Ammon's horn (tissue), 1 donor: ENCODE data around the gene DNPH1.
A peak's percentile ranks its signal among the peaks of the same experiment; 100 is the strongest.

Source experiments
- DNase-seq: peaks from one replicate; pipeline ENCODE4 v3.0.0-alpha.2; 2016; ENCODE audit warnings: low spot score

Gene DNPH1

GRCh38 chr6:43263314-43264178 lies 34.3 kb upstream of the DNPH1 start:
- peak; percentile 74 for DNase-seq

DNA sequence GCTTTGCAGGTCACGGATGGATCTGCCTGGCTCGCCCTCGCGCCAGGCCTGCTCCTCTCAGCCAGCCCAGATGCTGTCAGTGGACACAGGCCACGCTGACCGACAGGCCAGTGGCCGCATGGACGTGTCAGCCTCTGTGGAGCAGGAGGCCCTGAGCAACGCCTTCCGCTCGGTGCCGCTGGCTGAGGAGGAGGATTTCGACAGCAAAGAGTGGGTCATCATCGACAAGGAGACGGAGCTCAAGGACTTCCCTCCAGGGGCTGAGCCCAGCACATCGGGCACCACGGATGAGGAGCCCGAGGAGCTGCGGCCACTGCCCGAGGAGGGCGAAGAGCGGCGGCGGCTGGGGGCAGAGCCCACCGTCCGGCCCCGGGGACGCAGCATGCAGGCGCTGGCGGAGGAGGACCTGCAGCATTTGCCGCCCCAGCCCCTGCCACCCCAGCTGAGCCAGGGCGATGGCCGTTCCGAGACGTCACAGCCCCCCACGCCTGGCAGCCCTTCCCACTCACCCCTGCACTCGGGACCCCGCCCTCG lies 33.6 kb upstream of the DNPH1 start:
- DNase-seq = no peak

GRCh38 chr6:43262000-43262779 lies 32.9 kb upstream of the DNPH1 start:
- no peak for DNase-seq

DNA sequence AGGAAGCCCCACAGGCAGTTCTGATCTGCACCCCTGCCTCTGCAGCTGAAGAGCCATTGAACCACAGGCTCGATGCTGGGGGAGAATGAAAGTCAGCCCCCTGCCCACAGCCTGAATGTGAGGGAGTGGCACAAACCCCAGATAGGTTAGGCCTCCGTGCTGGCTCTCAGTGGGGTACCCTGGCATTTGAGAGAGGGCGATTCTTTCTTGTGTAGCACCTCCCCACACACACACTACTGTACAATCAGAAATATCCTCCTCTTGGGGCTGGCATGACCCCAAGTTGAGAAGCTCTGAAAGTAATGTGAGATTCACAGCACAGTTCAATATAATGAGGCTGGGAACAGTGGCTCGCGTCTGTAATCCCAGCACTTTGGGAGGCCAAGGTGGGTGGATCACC lies 31.9 kb upstream of the DNPH1 start:
- DNase-seq = no peak

DNA sequence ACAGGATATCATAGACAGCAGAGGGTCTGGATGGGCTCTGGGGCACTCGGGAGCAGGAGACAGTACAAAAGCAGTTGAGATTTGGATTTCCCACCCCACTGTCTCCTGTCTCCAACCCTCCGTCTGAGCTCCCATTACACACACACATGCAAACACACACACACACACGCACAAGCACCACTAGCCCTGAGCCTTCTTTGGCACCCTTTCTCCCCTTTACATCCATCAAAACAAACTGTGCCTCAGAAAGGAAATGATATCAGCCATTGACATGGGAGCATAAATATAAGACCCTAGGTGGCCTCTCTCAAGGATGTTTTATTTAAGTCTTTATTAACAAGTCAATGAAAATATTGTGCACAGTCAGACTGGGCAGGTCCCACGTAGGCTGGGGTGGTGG lies 31.5 kb upstream of the DNPH1 start:
- no peak for DNase-seq

DNA sequence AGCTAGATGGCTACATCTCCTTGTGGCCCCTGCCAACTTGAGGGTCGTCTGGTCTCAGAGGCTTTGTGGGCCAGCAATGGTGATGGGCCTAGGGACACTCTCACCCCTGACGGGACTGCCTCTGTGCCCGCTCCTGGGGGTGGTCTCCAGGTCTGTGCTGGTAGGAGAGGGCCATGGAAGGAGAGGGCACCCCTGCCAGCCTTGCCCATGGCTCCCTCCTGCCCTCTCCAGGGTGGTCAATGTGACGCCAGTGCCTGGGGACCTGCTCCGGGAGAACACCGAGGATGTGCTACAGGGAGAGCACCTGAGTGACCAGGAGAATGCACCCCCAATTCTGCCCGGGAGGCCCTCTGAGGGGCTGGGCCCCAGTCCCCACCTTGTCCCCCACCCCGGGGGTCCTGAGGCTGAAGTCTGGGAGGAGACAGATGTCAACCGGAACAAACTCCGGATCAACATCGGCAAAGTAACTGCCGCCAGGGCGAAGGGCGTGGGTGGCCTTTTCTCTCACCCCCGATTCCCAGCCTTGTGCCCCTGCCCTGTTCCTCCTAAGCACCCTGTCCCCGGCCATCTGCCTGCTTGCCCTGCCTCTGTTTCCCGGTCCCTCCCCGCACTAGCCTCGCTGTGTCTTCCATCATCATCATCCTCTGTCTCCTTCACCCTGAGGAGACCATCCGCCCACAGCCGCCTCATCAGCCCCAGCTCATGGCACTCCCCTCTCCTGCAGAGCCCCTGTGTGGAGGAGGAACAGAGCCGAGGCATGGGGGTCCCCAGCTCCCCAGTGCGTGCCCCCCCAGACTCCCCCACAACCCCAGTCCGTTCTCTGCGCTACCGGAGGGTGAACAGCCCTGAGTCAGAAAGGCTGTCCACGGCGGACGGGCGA lies 29.8 kb upstream of the DNPH1 start:
- no peak for DNase-seq

- no peak for DNase-seq
Observed at GRCh38 chr6:43258180-43258579, 28.9 kb upstream of the DNPH1 start.

GRCh38 chr6:43257367-43258145 lies 28.3 kb upstream of the DNPH1 start:
- no peak for DNase-seq

GRCh38 chr6:43256670-43257366 lies 27.5 kb upstream of the DNPH1 start:
- no peak for DNase-seq

- no peak for DNase-seq
Observed at GRCh38 chr6:43255408-43256054, 26.2 kb upstream of the DNPH1 start.

- no peak for DNase-seq
Observed at GRCh38 chr6:43254846-43255245, 25.6 kb upstream of the DNPH1 start.

- DNase-seq = no peak
Observed at GRCh38 chr6:43254138-43254817, 25.0 kb upstream of the DNPH1 start.

- no peak for DNase-seq
Observed at GRCh38 chr6:43253401-43253800, 24.1 kb upstream of the DNPH1 start.

DNA sequence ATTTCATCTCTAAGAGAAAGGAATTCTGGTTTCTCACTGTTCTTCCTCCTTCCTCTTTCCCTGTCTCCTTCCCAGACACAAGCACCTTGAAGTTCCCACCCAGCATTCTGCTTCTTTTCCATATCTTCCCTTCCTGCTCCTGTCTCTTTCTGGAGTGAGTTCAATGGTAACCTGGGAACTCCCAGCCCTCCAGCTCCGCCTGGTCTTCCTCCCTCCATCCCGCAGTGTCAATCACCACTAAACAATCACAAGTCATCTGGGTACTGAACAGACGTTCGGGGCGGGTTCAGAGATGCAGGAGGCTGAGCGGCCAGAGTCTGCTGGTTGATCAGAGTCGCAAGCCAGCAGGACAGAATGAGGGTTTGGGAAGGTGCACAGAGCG lies 21.7 kb upstream of the DNPH1 start:
- no peak for DNase-seq

GRCh38 chr6:43248791-43249190 lies 19.5 kb upstream of the DNPH1 start:
- no peak for DNase-seq

GRCh38 chr6:43248101-43248500 lies 18.8 kb upstream of the DNPH1 start:
- no peak for DNase-seq

- peak; percentile 90 for DNase-seq
Observed at GRCh38 chr6:43247114-43247999, 18.1 kb upstream of the DNPH1 start.

DNA sequence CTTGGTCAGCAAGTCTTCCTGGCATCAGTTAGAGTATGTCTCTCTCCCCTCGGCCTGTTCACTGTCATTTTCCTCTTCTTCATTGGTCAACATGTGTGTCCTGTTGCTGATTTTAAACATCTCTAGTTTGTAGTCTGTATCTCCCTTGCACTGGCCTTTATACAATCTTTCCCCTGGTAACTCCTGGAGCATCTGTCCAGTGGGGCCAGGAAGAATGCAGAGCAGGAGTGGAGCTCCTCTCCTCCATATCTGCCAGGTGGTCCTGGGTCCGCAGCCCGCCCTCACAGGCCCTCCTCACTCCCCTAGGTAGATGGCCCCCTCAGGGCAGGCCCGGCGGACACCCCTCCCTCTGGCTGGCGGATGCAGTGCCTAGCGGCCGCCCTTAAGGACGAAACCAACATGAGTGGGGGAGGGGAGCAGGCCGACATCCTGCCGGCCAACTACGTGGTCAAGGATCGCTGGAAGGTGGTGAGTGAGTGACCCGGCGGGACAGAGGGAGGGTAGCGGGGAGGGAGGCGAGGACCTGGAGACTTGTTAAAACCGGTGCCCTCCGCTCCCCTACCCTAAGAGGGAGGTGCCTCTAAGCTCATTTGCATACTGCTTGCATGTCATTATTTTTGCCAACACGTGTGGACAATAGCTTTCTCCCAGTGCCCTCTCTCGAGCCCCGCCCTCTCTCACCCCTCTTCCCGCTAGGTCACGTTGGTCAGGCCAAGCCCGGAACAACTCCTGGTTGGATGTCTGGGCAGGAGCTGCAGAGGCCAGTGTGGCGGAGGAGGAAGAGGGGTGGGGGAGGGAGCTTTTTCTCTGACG lies 17.2 kb upstream of the DNPH1 start:
- peak; percentile 86 for DNase-seq
